NCI-H2227 (cell line): ENCODE data around the gene RSBN1.
"Not testable (repeated sequence)": the region's sequence is repeated elsewhere in the genome, so short reads cannot be mapped to it uniquely, and the experiment has no call there.

Experiments
- DNase-seq: peaks from one replicate; lab custom pipeline; 2025; ENCODE audit not compliant: unreplicated experiment; lab: John Stamatoyannopoulos, UW

The RSBN1 gene

DNA sequence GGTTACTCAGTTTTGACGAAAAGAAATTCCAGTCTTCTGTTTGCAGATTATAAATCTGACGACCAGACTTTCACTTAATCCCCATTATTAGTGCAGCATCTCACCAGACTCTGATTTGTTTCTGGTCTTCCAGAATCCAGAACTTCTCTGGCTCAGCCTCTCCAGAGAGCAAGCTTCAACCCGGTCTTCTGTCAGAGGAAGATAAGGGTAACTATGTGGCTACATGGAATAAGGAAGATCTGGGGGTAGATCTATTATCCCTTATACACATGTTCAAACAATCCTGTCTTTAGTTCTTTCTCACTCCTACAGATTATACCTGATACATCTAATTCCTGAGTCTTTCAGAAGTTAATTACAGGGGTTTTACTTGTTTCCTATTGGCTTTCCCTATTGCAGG is 62.9 kb downstream of the RSBN1 start:
- DNase-seq = no peak

DNA sequence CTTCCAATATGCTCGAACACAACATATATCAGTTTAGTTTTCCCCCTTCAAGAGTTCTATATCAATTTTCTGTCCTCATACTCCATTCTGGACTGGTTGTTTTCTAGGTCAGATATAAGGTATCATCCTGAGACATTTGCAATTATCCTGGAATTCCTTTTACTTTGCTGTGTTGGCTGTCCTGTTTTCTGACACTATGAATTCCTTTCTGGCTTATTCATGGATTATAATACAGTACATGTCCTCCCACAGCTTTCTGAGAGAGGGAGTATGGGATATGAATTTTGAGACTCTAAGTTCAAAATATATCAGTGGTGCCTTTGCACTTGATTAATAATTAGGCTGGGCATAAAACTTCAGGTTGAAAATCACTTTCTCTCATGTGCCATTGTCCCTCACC is 64.9 kb downstream of the RSBN1 start:
- DNase-seq = no peak

DNA sequence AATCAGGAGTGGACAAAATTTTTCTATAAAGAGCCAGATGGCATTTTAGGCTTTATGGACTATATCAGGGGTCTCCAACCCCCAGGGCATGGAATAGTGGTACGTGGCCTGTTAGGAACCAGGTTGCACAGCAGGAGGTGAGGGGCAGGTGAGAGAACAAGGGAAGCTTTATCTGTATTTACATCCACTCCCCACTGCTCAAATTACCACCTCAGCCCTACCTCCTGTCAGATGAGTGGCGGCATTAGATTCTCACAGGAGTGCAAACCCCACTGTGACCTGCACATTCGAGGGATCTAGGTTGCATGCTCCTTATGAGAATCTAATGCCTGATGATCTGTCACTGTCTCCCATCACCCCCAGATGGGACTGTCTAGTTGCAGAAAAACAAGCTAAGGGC is 66.9 kb downstream of the RSBN1 start:
- no peak for DNase-seq

DNA sequence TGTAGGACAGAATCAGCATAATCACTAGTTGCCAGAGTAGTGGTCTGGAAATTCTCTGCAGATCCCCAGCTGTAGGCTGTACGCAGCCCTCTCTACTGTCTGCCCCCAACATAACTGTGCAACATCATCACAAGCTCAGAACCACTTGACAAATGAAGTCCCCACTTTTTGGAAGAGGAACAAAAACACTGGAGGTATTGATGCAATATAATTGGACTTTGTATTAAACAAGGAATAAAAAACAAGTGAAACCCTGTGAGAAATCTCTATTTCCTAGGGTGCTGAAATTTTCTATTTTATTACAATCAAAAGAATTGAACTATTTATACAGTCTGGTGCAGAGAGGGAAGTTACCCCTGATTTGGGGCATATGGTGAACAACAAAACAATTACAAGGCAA is 68.2 kb downstream of the RSBN1 start:
- DNase-seq = no peak

DNA sequence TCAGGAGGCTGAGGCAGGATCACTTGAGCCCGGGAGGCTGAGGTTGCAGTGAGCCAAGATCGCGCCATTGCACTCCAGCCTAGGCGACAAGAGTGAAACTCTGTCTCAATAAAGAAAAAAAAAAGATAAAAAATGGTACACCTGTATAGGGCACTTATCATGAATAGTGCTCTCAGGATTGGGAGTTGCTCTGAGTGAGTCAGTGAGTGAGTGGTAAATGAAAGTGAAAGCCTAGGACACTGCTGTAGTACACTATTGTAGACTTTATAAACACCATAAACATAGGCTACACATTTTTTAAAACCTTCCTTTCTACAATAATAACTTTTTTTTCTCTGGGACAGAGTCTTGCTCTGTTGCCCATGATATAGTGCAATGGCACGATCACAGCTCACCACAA is 69.8 kb downstream of the RSBN1 start:
- no peak for DNase-seq

DNA sequence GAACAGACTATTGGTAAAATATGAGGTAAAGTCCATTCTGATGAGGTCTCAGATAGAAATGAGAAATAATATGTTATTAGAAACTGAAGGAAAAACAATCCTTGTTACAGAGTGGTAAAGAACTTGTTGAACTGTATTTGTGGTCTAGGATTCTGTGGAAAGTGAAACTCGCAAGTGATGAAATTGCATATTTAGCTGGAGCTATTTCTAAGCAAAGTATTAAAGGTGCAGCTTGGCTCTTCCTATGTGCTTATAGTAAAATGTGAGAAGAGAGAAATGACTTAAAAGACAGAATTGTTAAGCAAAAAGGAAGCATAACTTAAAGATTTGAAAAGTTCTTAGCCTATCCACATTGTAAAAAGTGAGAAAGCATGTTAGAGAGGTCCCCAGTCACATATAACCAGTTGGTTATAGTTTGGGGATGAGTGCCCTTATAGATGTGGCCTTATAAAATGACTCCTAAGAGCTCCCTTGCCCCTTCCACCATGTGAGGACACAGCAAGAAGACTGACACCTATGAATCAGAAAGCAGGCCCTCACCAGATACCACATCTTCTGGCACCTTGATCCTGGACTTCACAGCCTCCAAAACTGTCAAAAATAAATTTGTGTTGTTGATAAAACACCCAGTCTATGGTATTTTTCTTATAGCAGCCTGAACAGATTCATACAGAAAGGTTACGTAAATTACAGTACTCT is 77.8 kb downstream of the RSBN1 start:
- no peak for DNase-seq

DNA sequence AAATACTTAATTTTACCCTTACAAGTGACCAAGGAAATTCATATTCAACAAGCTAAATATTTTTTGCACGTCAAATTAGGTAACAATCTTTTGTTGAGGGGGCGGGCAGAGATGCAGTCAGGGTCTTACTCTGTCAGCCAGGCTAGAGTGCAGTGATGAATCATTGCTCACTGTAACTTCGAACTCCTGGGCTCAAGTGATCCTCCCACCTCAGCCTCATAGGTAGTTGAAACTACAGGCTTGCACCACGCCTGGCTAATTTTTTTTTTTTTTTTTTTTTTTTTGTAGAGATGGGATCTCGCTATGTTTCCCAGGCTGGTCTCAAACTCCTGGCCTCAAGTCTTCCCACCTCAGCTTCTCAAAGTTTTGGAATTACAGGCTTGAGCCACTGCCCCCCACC is 79.5 kb downstream of the RSBN1 start:
- no peak for DNase-seq

DNA sequence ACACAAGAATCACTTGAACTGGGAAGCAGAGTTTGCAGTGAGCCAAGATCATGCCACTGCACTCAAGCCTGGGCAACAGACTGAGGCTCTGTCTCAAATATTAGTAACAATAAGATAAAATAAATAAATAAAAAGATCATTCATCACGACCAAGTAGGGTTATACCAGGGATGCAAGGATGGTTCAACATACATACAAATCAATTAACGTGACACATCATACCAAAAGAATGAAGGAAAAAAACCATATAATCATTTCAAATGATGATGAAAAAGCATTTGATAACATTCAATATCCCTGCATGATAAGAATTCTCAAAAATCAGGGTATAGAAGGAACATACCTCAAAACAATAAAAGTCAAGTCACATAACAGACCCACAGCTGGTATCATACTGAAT is 91.3 kb downstream of the RSBN1 start:
- DNase-seq = no peak

DNA sequence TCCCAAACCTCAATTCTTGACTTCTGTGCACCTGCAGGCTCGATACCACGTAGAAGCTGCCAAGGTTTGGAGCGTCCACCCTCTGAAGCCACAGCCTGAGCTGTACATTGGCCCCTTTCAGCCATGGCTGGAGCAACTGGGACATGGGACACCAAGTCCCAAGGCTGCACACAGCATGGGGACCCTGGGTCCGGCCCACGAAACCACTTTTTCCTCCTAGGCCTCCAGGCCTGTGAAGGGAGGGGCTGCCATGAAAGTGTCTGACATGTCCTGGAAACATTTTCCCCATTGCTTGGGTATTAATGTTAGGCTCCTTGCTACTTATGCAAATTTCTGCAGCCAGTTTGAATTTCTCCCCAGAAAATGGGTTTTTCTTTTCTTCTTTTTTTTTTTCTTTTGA is 93.7 kb downstream of the RSBN1 start:
- not testable (repeated sequence) for DNase-seq

DNA sequence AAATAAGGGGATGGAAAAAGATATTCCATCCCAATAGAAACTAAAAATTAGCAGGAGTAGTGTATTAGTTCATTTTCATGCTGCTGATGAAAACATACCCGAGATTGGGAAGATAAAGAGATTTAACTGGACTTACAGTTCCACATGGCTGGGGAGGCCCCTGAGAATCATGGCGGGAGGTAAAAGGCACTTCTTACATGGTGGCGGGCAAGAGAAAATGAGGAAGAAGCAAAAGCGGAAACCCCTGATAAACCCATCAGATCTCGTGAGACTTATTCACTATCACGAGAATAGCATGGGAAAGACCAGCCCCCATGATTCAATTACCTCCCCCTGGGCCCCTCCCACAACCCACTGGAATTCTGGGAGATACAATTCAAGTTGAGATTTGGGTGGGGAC is 94.8 kb downstream of the RSBN1 start:
- DNase-seq = not testable (repeated sequence)

DNA sequence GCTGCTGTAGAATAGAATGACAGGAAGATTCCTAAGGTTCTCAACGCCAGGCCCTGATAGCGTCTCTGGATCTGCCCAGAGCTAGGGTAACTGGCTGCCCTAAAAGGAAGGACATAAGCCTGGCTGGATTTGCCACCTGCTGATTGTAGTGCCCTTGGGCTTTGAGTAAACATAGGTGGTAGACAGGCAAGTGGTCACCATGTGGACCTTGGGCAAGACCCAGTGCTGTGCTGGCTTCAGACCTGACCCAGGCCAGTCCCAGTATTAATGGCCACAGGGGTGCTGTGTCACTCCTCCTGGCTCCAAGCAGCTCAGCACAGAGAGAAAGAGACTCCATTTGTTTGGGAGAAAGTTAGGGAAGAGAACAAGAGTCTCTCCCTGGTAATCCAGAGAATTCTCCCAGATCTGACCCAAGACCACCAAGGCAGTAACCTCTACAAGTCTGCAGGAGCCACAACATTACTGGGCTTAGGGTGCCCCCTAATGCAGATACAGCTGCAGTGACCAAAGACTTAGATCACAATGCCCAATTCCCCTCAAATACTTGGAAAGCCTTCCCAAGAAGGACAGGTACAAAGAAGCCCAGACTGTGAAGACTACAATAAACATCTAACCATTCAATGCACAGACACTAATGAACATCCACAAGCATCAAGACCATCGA is 97.5 kb downstream of the RSBN1 start:
- DNase-seq = no peak
